Left lobe of liver (tissue), 2 donors: ENCODE data around the gene SH2D4B. TPM values are rescaled to one million over a fixed set of nuclear protein-coding genes. Genes with fewer than 3 reads are reported as not detected.

Experiments
- ATAC-seq: fragments of 200-7000 bp; cut with Tn5 transposase; one replicate; pipeline ENCODE4 v1.9.1; 2020; ENCODE audit warnings: mild to moderate bottlenecking, moderate library complexity
- DNase-seq: peaks from one replicate; pipeline ENCODE4 v3.0.0-alpha.2; 2020; ENCODE audit warnings: low spot score
- total RNA-seq: library from RNA; stranded (reverse); gene quantifications from one replicate; pipeline ENCODE4 v1.2.1, GENCODE V29; 2021
- donor health status: DM: no; HTN: no; CAD: no; lungs with moderate emphysema.
- donor health status: DM: no; HTN: yes; CAD: no.

Gene SH2D4B
- total RNA-seq, 1 donor from 2014 or later, result not detected

GRCh38 chr10:80617807-80618206 lies 80.1 kb downstream of the SH2D4B start:
- ATAC-seq, result no peak
- no peak for DNase-seq

- ATAC-seq (no peak), DNase-seq (no peak)
These were observed 81.3 kb downstream of the SH2D4B start for GRCh38 chr10:80619036-80619435.

GRCh38 chr10:80622153-80622552 lies 84.5 kb downstream of the SH2D4B start:
- ATAC-seq (no peak), DNase-seq (no peak)

- DNase-seq, result no peak
- no peak for ATAC-seq
These were observed 92.6 kb downstream of the SH2D4B start for GRCh38 chr10:80630324-80630723.

- DNase-seq (no peak), ATAC-seq (no peak)
These were observed 95.0 kb downstream of the SH2D4B start for GRCh38 chr10:80632742-80633141.

GRCh38 chr10:80633383-80633860 lies 95.7 kb downstream of the SH2D4B start:
- no peak for ATAC-seq
- no peak for DNase-seq

- no peak for DNase-seq
- no peak for ATAC-seq
These were observed 96.2 kb downstream of the SH2D4B start for GRCh38 chr10:80633910-80634309.

- ATAC-seq (no peak), DNase-seq (no peak)
These were observed 105.0 kb downstream of the SH2D4B start for GRCh38 chr10:80642661-80643060.

GRCh38 chr10:80646366-80646765 lies 108.7 kb downstream of the SH2D4B start:
- ATAC-seq, result no peak
- no peak for DNase-seq

- DNase-seq (no peak), ATAC-seq (no peak)
These were observed 109.6 kb downstream of the SH2D4B start for GRCh38 chr10:80647173-80647833.

GRCh38 chr10:80648106-80648505 lies 110.4 kb downstream of the SH2D4B start:
- ATAC-seq (no peak), DNase-seq (no peak)

GRCh38 chr10:80649183-80649582 lies 111.5 kb downstream of the SH2D4B start:
- ATAC-seq (no peak), DNase-seq (no peak)

- DNase-seq (no peak), ATAC-seq (no peak)
These were observed 118.2 kb downstream of the SH2D4B start for GRCh38 chr10:80655898-80656297.

- ATAC-seq (no peak), DNase-seq (no peak)
These were observed 120.4 kb downstream of the SH2D4B start for GRCh38 chr10:80658068-80658467.

GRCh38 chr10:80659289-80659688 lies 121.6 kb downstream of the SH2D4B start:
- DNase-seq, result no peak
- no peak for ATAC-seq

- DNase-seq (no peak), ATAC-seq (no peak)
These were observed 122.6 kb downstream of the SH2D4B start for GRCh38 chr10:80660266-80660665.

GRCh38 chr10:80660736-80661135 lies 123.0 kb downstream of the SH2D4B start:
- ATAC-seq (no peak), DNase-seq (no peak)

GRCh38 chr10:80661526-80661925 lies 123.8 kb downstream of the SH2D4B start:
- DNase-seq (no peak), ATAC-seq (no peak)

- DNase-seq, result peak; percentile 77
- peak; percentile 94 for ATAC-seq
These were observed 124.9 kb downstream of the SH2D4B start for GRCh38 chr10:80662429-80663261.

GRCh38 chr10:80664071-80664680 lies 126.5 kb downstream of the SH2D4B start:
- DNase-seq (peak; percentile 77), ATAC-seq (peak; percentile 87)

GRCh38 chr10:80669485-80669884 lies 131.8 kb downstream of the SH2D4B start:
- DNase-seq, result no peak
- no peak for ATAC-seq

- DNase-seq, result no peak
- ATAC-seq, result no peak
These were observed 133.1 kb downstream of the SH2D4B start for GRCh38 chr10:80670774-80671173.
